ENCODE measurements around the gene AMER3.

GRCh38 chr2:130778781-130779180 lies 23.4 kb downstream of the AMER3 start:
- TF ChIP-seq EZH2phosphoT487 (IDR thresholded peaks at IDR 0.05; ENCODE audit: insufficient read depth, low read depth) (no peak), EZH2 (IDR thresholded peaks at IDR 0.05; ENCODE audit: insufficient read depth, poor library complexity, severe bottlenecking) (no peak)
